ENCODE results near the gene GRM5.
"Not testable (repeated sequence)": the region's sequence is repeated elsewhere in the genome, so short reads cannot be mapped to it uniquely, and the experiment has no call there.

GRM5 gene

DNA sequence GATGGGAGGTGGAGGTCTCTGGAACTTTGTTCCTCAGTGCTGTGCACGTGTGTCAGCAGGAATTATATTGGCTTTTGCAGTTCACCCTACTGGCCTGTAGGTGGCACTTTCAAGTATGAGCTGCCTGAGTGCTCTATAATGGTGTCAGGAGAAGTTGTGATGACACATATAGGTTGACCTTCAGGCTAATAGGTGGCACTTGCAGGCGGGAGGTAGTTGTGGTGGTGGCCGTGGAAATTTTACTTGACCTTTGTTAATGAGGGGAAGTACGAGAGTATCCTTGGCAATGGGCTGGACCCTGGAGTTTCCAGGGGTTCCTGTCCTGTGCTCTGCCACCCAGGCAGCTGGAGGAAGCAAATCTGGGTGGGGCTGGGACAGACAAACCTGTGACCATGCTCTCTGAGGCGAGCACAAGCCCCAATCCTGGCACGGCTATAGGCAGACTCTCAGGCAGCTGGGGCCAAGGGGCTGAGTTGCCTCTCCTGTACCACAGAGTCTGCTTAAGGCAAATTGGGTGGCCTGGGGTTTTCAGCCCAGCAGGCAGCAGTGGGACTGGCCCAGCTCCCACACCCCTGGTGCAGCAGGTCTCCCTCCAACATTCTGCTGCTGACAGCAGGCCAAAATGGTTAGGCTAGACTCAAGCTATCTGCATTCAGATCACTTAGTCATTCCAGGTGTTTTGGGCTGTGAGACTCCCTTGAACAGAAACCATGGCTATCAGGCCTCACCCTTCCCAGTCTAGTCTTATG is 580.7 kb downstream of the GRM5 start:
- H3K4me1 Mint-ChIP-seq (ENCODE audit: low read depth): no peaks in the 10 kb centered on the region
- no peak overlapping the region for H3K4me3 Mint-ChIP-seq
- no peaks in the 10 kb centered on the region for H3K36me3 Mint-ChIP-seq
- H3K27ac Mint-ChIP-seq: no peak overlapping the region
- no peaks in the 10 kb centered on the region for H3K9me3 Mint-ChIP-seq (ENCODE audit: low read depth)
- no peaks in the 10 kb centered on the region for H3K27me3 Mint-ChIP-seq

DNA sequence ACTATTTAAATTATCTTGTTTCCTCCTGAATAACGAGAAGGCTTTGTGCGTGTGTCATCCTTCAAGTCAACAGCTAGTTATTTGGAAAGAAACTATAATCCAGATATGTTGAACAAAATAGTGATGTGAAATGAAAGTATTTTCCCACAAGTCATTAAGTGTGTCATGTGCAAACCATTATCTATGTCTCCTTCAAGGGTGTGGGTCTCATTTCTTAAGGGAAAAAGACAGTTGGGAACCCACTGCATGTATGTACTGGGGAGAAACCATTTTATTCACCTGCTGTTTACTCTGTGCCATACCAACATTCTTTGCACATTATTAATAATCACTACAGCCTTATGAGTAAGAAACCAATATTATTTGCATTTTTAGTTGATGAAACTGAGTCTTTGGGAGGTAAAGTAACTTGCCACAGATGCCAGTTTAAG is 582.9 kb downstream of the GRM5 start:
- Mint-ChIP-seq H3K27me3 (no peaks in the 10 kb centered on the region), H3K27ac (no peak overlapping the region), H3K4me1 (ENCODE audit: low read depth) (no peaks in the 10 kb centered on the region), H3K9me3 (ENCODE audit: low read depth) (no peaks in the 10 kb centered on the region), H3K4me3 (no peak overlapping the region), H3K36me3 (no peaks in the 10 kb centered on the region)

- H3K27ac Mint-ChIP-seq: no peak overlapping the region
- no peaks in the 10 kb centered on the region for H3K27me3 Mint-ChIP-seq
- H3K4me3 Mint-ChIP-seq: no peak overlapping the region
- no peaks in the 10 kb centered on the region for H3K36me3 Mint-ChIP-seq
- H3K9me3 Mint-ChIP-seq (ENCODE audit: low read depth): no peaks in the 10 kb centered on the region
- H3K4me1 Mint-ChIP-seq (ENCODE audit: low read depth): no peaks in the 10 kb centered on the region
Observed at GRCh38 chr11:88480223-88480622, 585.6 kb downstream of the GRM5 start.

GRCh38 chr11:88478136-88478815 is 587.5 kb downstream of the GRM5 start:
- no peaks in the 10 kb centered on the region for H3K4me1 Mint-ChIP-seq (ENCODE audit: low read depth)
- H3K27me3 Mint-ChIP-seq: no peaks in the 10 kb centered on the region
- H3K4me3 Mint-ChIP-seq: no peak overlapping the region
- H3K27ac Mint-ChIP-seq: no peak overlapping the region
- no peaks in the 10 kb centered on the region for H3K9me3 Mint-ChIP-seq (ENCODE audit: low read depth)
- H3K36me3 Mint-ChIP-seq: no peaks in the 10 kb centered on the region

GRCh38 chr11:88475991-88476418 is 589.8 kb downstream of the GRM5 start:
- Mint-ChIP-seq H3K36me3 (no peaks in the 10 kb centered on the region), H3K4me3 (no peak overlapping the region), H3K9me3 (ENCODE audit: low read depth) (no peaks in the 10 kb centered on the region), H3K27me3 (no peaks in the 10 kb centered on the region), H3K4me1 (ENCODE audit: low read depth) (no peaks in the 10 kb centered on the region), H3K27ac (no peak overlapping the region)

GRCh38 chr11:88474655-88475054 is 591.1 kb downstream of the GRM5 start:
- Mint-ChIP-seq H3K36me3 (no peaks in the 10 kb centered on the region), H3K4me1 (ENCODE audit: low read depth) (no peaks in the 10 kb centered on the region), H3K27ac (no peak overlapping the region), H3K9me3 (ENCODE audit: low read depth) (no peaks in the 10 kb centered on the region), H3K27me3 (no peaks in the 10 kb centered on the region), H3K4me3 (no peak overlapping the region)

DNA sequence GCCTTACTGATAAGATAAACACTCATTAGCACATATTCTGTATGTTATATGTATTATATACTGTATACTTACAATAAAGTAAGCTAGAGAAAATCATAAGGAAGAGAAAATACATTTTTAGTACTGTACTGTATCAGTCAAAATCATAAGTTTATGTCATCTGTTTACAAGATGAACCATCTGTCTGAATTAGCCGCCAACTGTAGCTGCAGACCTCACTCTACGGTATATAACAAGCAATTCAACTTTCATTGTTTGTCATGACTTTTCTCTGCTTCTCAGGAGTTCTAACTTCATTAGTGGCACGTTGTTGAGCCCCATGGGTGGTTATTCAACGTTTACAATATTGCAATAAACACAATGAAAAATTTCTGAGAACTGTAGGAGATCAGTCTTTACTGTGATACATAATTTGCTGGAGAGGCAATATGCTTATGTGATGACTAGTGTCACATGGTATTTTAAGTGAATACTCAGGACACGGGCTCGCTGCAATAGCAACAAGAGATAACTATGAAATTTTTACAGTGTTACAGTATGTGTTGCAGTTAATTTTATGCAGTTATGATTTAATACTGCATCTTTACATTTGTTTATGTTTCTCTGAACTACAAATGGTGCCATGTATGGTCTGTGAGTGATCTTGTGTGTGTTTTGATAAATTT is 596.1 kb downstream of the GRM5 start:
- H3K27ac Mint-ChIP-seq: no peak overlapping the region
- no peak overlapping the region for H3K4me3 Mint-ChIP-seq
- no peaks in the 10 kb centered on the region for H3K4me1 Mint-ChIP-seq (ENCODE audit: low read depth)
- H3K36me3 Mint-ChIP-seq: peaks cover 6% of the 10 kb centered on the region
- H3K9me3 Mint-ChIP-seq (ENCODE audit: low read depth): no peaks in the 10 kb centered on the region
- peaks cover 9% of the 10 kb centered on the region for H3K27me3 Mint-ChIP-seq

DNA sequence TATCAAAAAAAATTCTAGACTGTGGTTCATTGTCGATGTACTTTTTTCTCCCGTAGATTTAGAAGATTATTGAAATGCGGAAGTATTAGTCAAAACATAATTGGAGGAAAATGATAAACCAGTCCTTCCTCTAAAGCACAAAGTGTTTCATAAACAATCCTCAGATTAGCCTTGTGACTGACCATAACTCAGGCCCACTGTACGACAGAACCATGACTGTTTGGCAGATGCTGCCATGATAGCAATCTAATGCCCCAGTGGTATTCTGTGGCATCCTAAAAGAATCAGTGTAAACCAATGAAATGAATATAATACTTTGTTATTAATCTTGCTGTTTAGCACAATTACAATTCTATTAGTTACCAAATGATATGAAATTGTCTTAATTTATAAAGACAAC is 601.3 kb downstream of the GRM5 start:
- H3K27me3 Mint-ChIP-seq: peaks cover 9% of the 10 kb centered on the region
- H3K36me3 Mint-ChIP-seq: peaks cover 6% of the 10 kb centered on the region
- no peak overlapping the region for H3K4me3 Mint-ChIP-seq
- H3K27ac Mint-ChIP-seq: no peak overlapping the region
- no peaks in the 10 kb centered on the region for H3K9me3 Mint-ChIP-seq (ENCODE audit: low read depth)
- no peaks in the 10 kb centered on the region for H3K4me1 Mint-ChIP-seq (ENCODE audit: low read depth)

- H3K27me3 Mint-ChIP-seq; H3K4me1 Mint-ChIP-seq (ENCODE audit: low read depth); H3K27ac Mint-ChIP-seq; H3K9me3 Mint-ChIP-seq (ENCODE audit: low read depth); H3K4me3 Mint-ChIP-seq; H3K36me3 Mint-ChIP-seq: not testable (repeated sequence)
Observed at GRCh38 chr11:88463301-88463700, 602.5 kb downstream of the GRM5 start.

DNA sequence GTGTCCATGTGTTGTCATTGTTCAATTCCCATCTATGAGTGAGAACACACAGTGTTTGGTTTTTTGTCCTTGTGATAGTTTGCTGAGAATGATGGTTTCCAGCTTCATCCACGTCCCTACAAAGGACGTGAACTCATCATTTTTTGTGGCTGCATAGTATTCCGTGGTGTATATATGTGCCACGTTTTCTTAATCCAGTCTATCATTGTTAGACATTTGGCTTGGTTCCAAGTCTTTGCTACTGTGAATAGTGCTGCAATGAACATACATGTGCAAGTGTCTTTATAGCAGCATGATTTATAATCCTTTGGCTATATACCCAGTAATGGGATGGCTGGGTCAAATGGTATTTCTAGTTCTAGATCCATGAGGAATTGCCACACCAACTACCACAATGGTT is 607.7 kb downstream of the GRM5 start:
- not testable (repeated sequence) for H3K9me3 Mint-ChIP-seq (ENCODE audit: low read depth); H3K27ac Mint-ChIP-seq; H3K36me3 Mint-ChIP-seq; H3K4me3 Mint-ChIP-seq; H3K27me3 Mint-ChIP-seq; H3K4me1 Mint-ChIP-seq (ENCODE audit: low read depth)

DNA sequence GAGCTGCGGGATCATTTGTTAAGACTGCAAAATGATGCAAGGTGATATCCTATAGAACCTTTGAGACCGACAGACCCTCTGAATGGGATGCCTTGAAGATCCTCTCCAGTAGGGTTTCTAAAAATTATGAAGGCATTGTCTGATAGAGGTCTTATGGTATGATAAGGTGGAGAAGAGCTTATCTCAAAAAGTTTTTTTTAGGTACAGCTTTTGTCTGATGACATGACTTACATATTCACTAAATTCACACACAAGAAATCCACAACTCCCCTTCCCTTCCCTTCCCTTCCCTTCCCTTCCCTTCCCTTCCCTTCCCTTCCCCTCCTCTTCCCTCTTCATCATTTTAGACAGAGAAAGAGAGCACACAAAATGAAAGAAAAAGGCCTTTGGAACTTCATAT is 609.8 kb downstream of the GRM5 start:
- Mint-ChIP-seq H3K9me3 (ENCODE audit: low read depth) (no peaks in the 10 kb centered on the region), H3K36me3 (no peaks in the 10 kb centered on the region), H3K27me3 (peaks cover 2% of the 10 kb centered on the region), H3K4me1 (ENCODE audit: low read depth) (no peaks in the 10 kb centered on the region), H3K27ac (no peak overlapping the region), H3K4me3 (no peak overlapping the region)

- H3K27me3 Mint-ChIP-seq: peaks cover 2% of the 10 kb centered on the region
- H3K9me3 Mint-ChIP-seq (ENCODE audit: low read depth): no peaks in the 10 kb centered on the region
- H3K36me3 Mint-ChIP-seq: no peaks in the 10 kb centered on the region
- no peak overlapping the region for H3K27ac Mint-ChIP-seq
- H3K4me1 Mint-ChIP-seq (ENCODE audit: low read depth): no peaks in the 10 kb centered on the region
- H3K4me3 Mint-ChIP-seq: no peak overlapping the region
Observed at GRCh38 chr11:88454881-88455280, 610.9 kb downstream of the GRM5 start.
